ENCODE results near the gene EEF1AKMT3. TPM values are rescaled to one million over a fixed set of nuclear protein-coding genes. Genes with fewer than 3 reads are reported as not detected.
"Not testable (repeated sequence)": the region's sequence is repeated elsewhere in the genome, so short reads cannot be mapped to it uniquely, and the experiment has no call there.

The EEF1AKMT3 gene
- total and polyA plus RNA-seq, 2 donors: 1.3 to 2.4 TPM

GRCh38 chr12:57767876-57768275 is 4.5 kb upstream of the EEF1AKMT3 start:
- Histone ChIP-seq H3K27me3 (ENCODE audit: control insufficient read depth in 2 of 2, insufficient read depth in 1 of 2, low read length in 1 of 2) (peaks cover 46 to 65% of the 10 kb centered on the region in 2 donors), H3K4me3 (ENCODE audit: low read length in 2 of 2) (no peak overlapping the region), H3K27ac (ENCODE audit: low read depth in 1 of 2, low read length in 1 of 2) (no peak overlapping the region), H3K9me3 (ENCODE audit: control insufficient read depth in 2 of 2, insufficient read depth in 1 of 2, low read length in 1 of 2) (peaks cover 0 to 14% of the 10 kb centered on the region in 2 donors), H3K4me1 (ENCODE audit: control insufficient read depth in 2 of 2, insufficient read depth in 2 of 2, low read length in 2 of 2) (peaks cover 13 to 49% of the 10 kb centered on the region in 2 donors), H3K36me3 (ENCODE audit: control insufficient read depth in 2 of 2, insufficient read depth in 2 of 2, low read length in 1 of 2) (peaks cover 0 to 4% of the 10 kb centered on the region in 2 donors)
- WGBS: 98% methylated on average over 3 of the region's 3 CpGs
- DNase-seq (ENCODE audit: low read depth in 6 of 9, low spot score in 9 of 9): no peak

GRCh38 chr12:57769594-57769993 is 2.8 kb upstream of the EEF1AKMT3 start:
- Histone ChIP-seq H3K4me3 (ENCODE audit: low read length in 2 of 2) (no peak overlapping the region), H3K36me3 (ENCODE audit: control insufficient read depth in 2 of 2, insufficient read depth in 2 of 2, low read length in 1 of 2) (peaks cover 0 to 4% of the 10 kb centered on the region in 2 donors), H3K9me3 (ENCODE audit: control insufficient read depth in 2 of 2, insufficient read depth in 1 of 2, low read length in 1 of 2) (peaks cover 0 to 18% of the 10 kb centered on the region in 2 donors), H3K27ac (ENCODE audit: low read depth in 1 of 2, low read length in 1 of 2) (no peak overlapping the region), H3K27me3 (ENCODE audit: control insufficient read depth in 2 of 2, insufficient read depth in 1 of 2, low read length in 1 of 2) (peaks cover 35 to 56% of the 10 kb centered on the region in 2 donors), H3K4me1 (ENCODE audit: control insufficient read depth in 2 of 2, insufficient read depth in 2 of 2, low read length in 2 of 2) (peaks cover 17 to 52% of the 10 kb centered on the region in 2 donors)
- no peak for DNase-seq (ENCODE audit: low read depth in 6 of 9, low spot score in 9 of 9)
- 97% methylated on average over 11 of the region's 11 CpGs for WGBS

GRCh38 chr12:57770734-57771133 is 1.7 kb upstream of the EEF1AKMT3 start:
- H3K4me3 ChIP-seq (ENCODE audit: low read length in 2 of 2): no peak overlapping the region
- 97% methylated on average over 4 of the region's 4 CpGs for WGBS
- peaks cover 13 to 41% of the 10 kb centered on the region in 2 donors for H3K4me1 ChIP-seq (ENCODE audit: control insufficient read depth in 2 of 2, insufficient read depth in 2 of 2, low read length in 2 of 2)
- peaks cover 0 to 4% of the 10 kb centered on the region in 2 donors for H3K36me3 ChIP-seq (ENCODE audit: control insufficient read depth in 2 of 2, insufficient read depth in 2 of 2, low read length in 1 of 2)
- peaks cover 0 to 7% of the 10 kb centered on the region in 2 donors for H3K9me3 ChIP-seq (ENCODE audit: control insufficient read depth in 2 of 2, insufficient read depth in 1 of 2, low read length in 1 of 2)
- H3K27me3 ChIP-seq (ENCODE audit: control insufficient read depth in 2 of 2, insufficient read depth in 1 of 2, low read length in 1 of 2): peaks cover 26 to 45% of the 10 kb centered on the region in 2 donors
- no peak for DNase-seq (ENCODE audit: low read depth in 6 of 9, low spot score in 9 of 9)
- H3K27ac ChIP-seq (ENCODE audit: low read depth in 1 of 2, low read length in 1 of 2): no peak overlapping the region

- Histone ChIP-seq H3K4me1 (ENCODE audit: control insufficient read depth in 2 of 2, insufficient read depth in 2 of 2, low read length in 2 of 2) (peaks cover 7 to 35% of the 10 kb centered on the region in 2 donors), H3K27me3 (ENCODE audit: control insufficient read depth in 2 of 2, insufficient read depth in 1 of 2, low read length in 1 of 2) (peaks cover 20 to 39% of the 10 kb centered on the region in 2 donors), H3K36me3 (ENCODE audit: control insufficient read depth in 2 of 2, insufficient read depth in 2 of 2, low read length in 1 of 2) (peaks cover 0 to 4% of the 10 kb centered on the region in 2 donors), H3K4me3 (ENCODE audit: low read length in 2 of 2) (peak overlapping the region; percentile 67 to 78), H3K27ac (ENCODE audit: low read depth in 1 of 2, low read length in 1 of 2) (peak overlapping the region; percentile 48 to 66), H3K9me3 (ENCODE audit: control insufficient read depth in 2 of 2, insufficient read depth in 1 of 2, low read length in 1 of 2) (peaks cover 0 to 4% of the 10 kb centered on the region in 2 donors)
- WGBS: 7% methylated on average over 16 of the region's 16 CpGs
- DNase-seq (ENCODE audit: low read depth in 6 of 9, low spot score in 9 of 9): peak in 6 of 9 donors; percentile 56 to 87 (median 68)
These were observed 1.1 kb upstream of the EEF1AKMT3 start for GRCh38 chr12:57771236-57771872.

- Histone ChIP-seq H3K27me3 (ENCODE audit: control insufficient read depth in 2 of 2, insufficient read depth in 1 of 2, low read length in 1 of 2) (peaks cover 14 to 33% of the 10 kb centered on the region in 2 donors), H3K27ac (ENCODE audit: low read depth in 1 of 2, low read length in 1 of 2) (peak within 1 kb of the TSS; percentile 70 to 75), H3K4me3 (ENCODE audit: low read length in 2 of 2) (peak within 1 kb of the TSS; percentile 67 to 78), H3K4me1 (ENCODE audit: control insufficient read depth in 2 of 2, insufficient read depth in 2 of 2, low read length in 2 of 2) (peaks cover 6 to 29% of the 10 kb centered on the region in 2 donors), H3K9me3 (ENCODE audit: control insufficient read depth in 2 of 2, insufficient read depth in 1 of 2, low read length in 1 of 2) (peaks cover 0 to 4% of the 10 kb centered on the region in 2 donors), H3K36me3 (ENCODE audit: control insufficient read depth in 2 of 2, insufficient read depth in 2 of 2, low read length in 1 of 2) (peaks cover 0 to 4% of the 10 kb centered on the region in 2 donors)
- DNase-seq (ENCODE audit: low read depth in 6 of 9, low spot score in 9 of 9): peak; percentile 73 to 93 (median 83)
- WGBS: under 1% methylated on average over 28 of the region's 28 CpGs
These were observed 463 bp upstream of the EEF1AKMT3 start, which contains the start of gene METTL1 for GRCh38 chr12:57771873-57772428. TSS of gene METTL1 (minus strand) at chr12:57772105. CDS start at chr12:57772083, 22 bp downstream.

- H3K4me3 ChIP-seq (ENCODE audit: low read length in 2 of 2); H3K27ac ChIP-seq (ENCODE audit: low read depth in 1 of 2, low read length in 1 of 2); H3K9me3 ChIP-seq (ENCODE audit: control insufficient read depth in 2 of 2, insufficient read depth in 1 of 2, low read length in 1 of 2); DNase-seq (ENCODE audit: low read depth in 6 of 9, low spot score in 9 of 9); H3K36me3 ChIP-seq (ENCODE audit: control insufficient read depth in 2 of 2, insufficient read depth in 2 of 2, low read length in 1 of 2): not testable (repeated sequence)
- Histone ChIP-seq H3K27me3 (ENCODE audit: control insufficient read depth in 2 of 2, insufficient read depth in 1 of 2, low read length in 1 of 2) (peaks cover 0 to 19% of the 10 kb centered on the region in 2 donors), H3K4me1 (ENCODE audit: control insufficient read depth in 2 of 2, insufficient read depth in 2 of 2, low read length in 2 of 2) (peaks cover 6 to 27% of the 10 kb centered on the region in 2 donors)
- WGBS: 98% methylated on average over 11 of the region's 11 CpGs
These were observed 2.2 kb downstream of the EEF1AKMT3 start for GRCh38 chr12:57774634-57775033.

GRCh38 chr12:57775044-57775443 is 2.6 kb downstream of the EEF1AKMT3 start:
- Histone ChIP-seq H3K9me3 (ENCODE audit: control insufficient read depth in 2 of 2, insufficient read depth in 1 of 2, low read length in 1 of 2) (peaks cover 0 to 4% of the 10 kb centered on the region in 2 donors), H3K36me3 (ENCODE audit: control insufficient read depth in 2 of 2, insufficient read depth in 2 of 2, low read length in 1 of 2) (no peaks in the 10 kb centered on the region), H3K4me3 (ENCODE audit: low read length in 2 of 2) (no peak overlapping the region), H3K4me1 (ENCODE audit: control insufficient read depth in 2 of 2, insufficient read depth in 2 of 2, low read length in 2 of 2) (peaks cover 6 to 28% of the 10 kb centered on the region in 2 donors), H3K27me3 (ENCODE audit: control insufficient read depth in 2 of 2, insufficient read depth in 1 of 2, low read length in 1 of 2) (peaks cover 0 to 19% of the 10 kb centered on the region in 2 donors), H3K27ac (ENCODE audit: low read depth in 1 of 2, low read length in 1 of 2) (no peak overlapping the region)
- 92% methylated on average over 3 of the region's 3 CpGs for WGBS
- DNase-seq (ENCODE audit: low read depth in 6 of 9, low spot score in 9 of 9): no peak

- no peaks in the 10 kb centered on the region for H3K36me3 ChIP-seq (ENCODE audit: control insufficient read depth in 2 of 2, insufficient read depth in 2 of 2, low read length in 1 of 2)
- 96% methylated on average over 4 of the region's 4 CpGs for WGBS
- H3K9me3 ChIP-seq (ENCODE audit: control insufficient read depth in 2 of 2, insufficient read depth in 1 of 2, low read length in 1 of 2): peaks cover 0 to 4% of the 10 kb centered on the region in 2 donors
- peaks cover 0 to 19% of the 10 kb centered on the region in 2 donors for H3K27me3 ChIP-seq (ENCODE audit: control insufficient read depth in 2 of 2, insufficient read depth in 1 of 2, low read length in 1 of 2)
- no peak overlapping the region for H3K27ac ChIP-seq (ENCODE audit: low read depth in 1 of 2, low read length in 1 of 2)
- DNase-seq (ENCODE audit: low read depth in 6 of 9, low spot score in 9 of 9): no peak
- H3K4me3 ChIP-seq (ENCODE audit: low read length in 2 of 2): no peak overlapping the region
- peaks cover 10 to 34% of the 10 kb centered on the region in 2 donors for H3K4me1 ChIP-seq (ENCODE audit: control insufficient read depth in 2 of 2, insufficient read depth in 2 of 2, low read length in 2 of 2)
These were observed 3.3 kb downstream of the EEF1AKMT3 start for GRCh38 chr12:57775563-57776246.

GRCh38 chr12:57776247-57776587 is 3.8 kb downstream of the EEF1AKMT3 start:
- H3K27ac ChIP-seq (ENCODE audit: low read depth in 1 of 2, low read length in 1 of 2): no peak overlapping the region
- DNase-seq (ENCODE audit: low read depth in 6 of 9, low spot score in 9 of 9): no peak
- WGBS: 95% methylated on average over 2 of the region's 2 CpGs

More at GRCh38 chr12:57776247-57776587, 3.8 kb downstream of the EEF1AKMT3 start:
- Histone ChIP-seq H3K9me3 (ENCODE audit: control insufficient read depth in 2 of 2, insufficient read depth in 1 of 2, low read length in 1 of 2) (peaks cover 0 to 4% of the 10 kb centered on the region in 2 donors), H3K4me3 (ENCODE audit: low read length in 2 of 2) (no peak overlapping the region), H3K27me3 (ENCODE audit: control insufficient read depth in 2 of 2, insufficient read depth in 1 of 2, low read length in 1 of 2) (peaks cover 0 to 19% of the 10 kb centered on the region in 2 donors), H3K4me1 (ENCODE audit: control insufficient read depth in 2 of 2, insufficient read depth in 2 of 2, low read length in 2 of 2) (peaks cover 15 to 34% of the 10 kb centered on the region in 2 donors), H3K36me3 (ENCODE audit: control insufficient read depth in 2 of 2, insufficient read depth in 2 of 2, low read length in 1 of 2) (no peaks in the 10 kb centered on the region)
